Pancreas (tissue), 10 donors: ENCODE data around the gene PROM2. TPM values are rescaled to one million over a fixed set of nuclear protein-coding genes. Genes with fewer than 3 reads are reported as not detected.
A peak's percentile ranks its signal among the peaks of the same experiment; 100 is the strongest.

Experiments
- ATAC-seq, 4 donors: fragments of 200-7000 bp; cut with Tn5 transposase; one replicate each; pipeline versions ENCODE4 v1.8.0 to v1.9.1; 2020; ENCODE audit warnings: mild to moderate bottlenecking in 4 of 4, moderate library complexity in 4 of 4
- DNase-seq, 6 donors: peaks; one replicate each; pipeline ENCODE4 v3.0.0-alpha.2; 2020
- FAIRE-seq: peaks from 2 replicates; lab custom pipeline; 2012; peaks lifted over from hg19 to GRCh38; lab: Jason Lieb, UNC
- H3K27ac ChIP-seq, 4 donors: fragments of 200-600 bp; sonication (generic); 1 replicate in 3 of 4; 2 replicates in 1 of 4; pipeline versions ENCODE4 v1.5.0 to v1.8.0; 2020
- H3K27me3 ChIP-seq, 4 donors: fragments of 200-600 bp; one replicate each; pipeline ENCODE4 v1.8.0; 2021
- H3K36me3 ChIP-seq, 3 donors: fragments of 200-600 bp; sonication (generic) in 1 of 3; one replicate each; pipeline versions ENCODE4 v1.5.0 to v1.8.0; 2020 to 2021
- H3K4me1 ChIP-seq, 3 donors: fragments of 200-600 bp; one replicate each; pipeline ENCODE4 v1.8.0; 2021
- H3K4me3 ChIP-seq, 4 donors: fragments of 200-600 bp; sonication (generic) in 2 of 4; one replicate each; pipeline versions ENCODE4 v1.5.0 to v1.8.0; 2020 to 2021
- H3K9me3 ChIP-seq, 4 donors: fragments of 200-600 bp; one replicate each; pipeline ENCODE4 v1.8.0; 2021
- WGBS, 2 donors: extraction: QIAGEN DNeasy Blood & Tissue Kit; methylation state at CpG; one replicate each; pipeline ENCODE4 v1.1.7; 2013; 5-methylcytosine and 5-hydroxymethylcytosine counted together
- intact Hi-C, 3 donors: fragments of 100-400 bp; cut with DNase I; formaldehyde crosslinking; loops; one replicate each; pipeline versions ENCODE4 v1.11.1 to v1.14.2; 2022
- polyA plus RNA-seq, 2 donors: library from polyadenylated mRNA; stranded (reverse); fragments of 200-250 nt; gene quantifications; one replicate each; pipeline ENCODE4 v1.2.3, GENCODE V29; 2013
- total RNA-seq, 6 donors: library from RNA; stranded (reverse); fragmentation: NEBNext Ultra II Directional in 4 of 6; extraction: Animal tissue kit (Norgen Biotek cat#: 25700) in 4 of 6; gene quantifications; one replicate each; pipeline versions ENCODE4 v1.2.1 to v1.2.4, GENCODE V29; 2021 to 2023
- TF ChIP-seq, protein P1 (sequence below), 4 donors: fragments of 200-600 bp; sonication (generic) in 3 of 4; IDR thresholded peaks; one replicate each; pipeline versions ENCODE4 v1.5.0 to v1.8.0; 2021; ENCODE audit warnings: antibody characterized with exemption in 4 of 4
- donor health status: healthy with polysubstance abuse.
- donor health status: DM: no; HTN: no; CAD: no; lungs with moderate emphysema.
- donor health status: DM: no; HTN: no; CAD: no.
- donor health status: control.
- donor health status: control.
- donor health status: Bipolar disorder and iron deficiency.
- donor health status: DM: yes; HTN: yes; CAD: no.
- donor health status: DM: no; HTN: no; CAD: no.
- donor health status: DM: no; HTN: no; CAD: no.
- donor health status: DM: yes; HTN: yes; CAD: no.

PROM2 gene
- total and polyA plus RNA-seq, 8 donors = 8.3 to 20.4 (median 12.5) TPM

DNA sequence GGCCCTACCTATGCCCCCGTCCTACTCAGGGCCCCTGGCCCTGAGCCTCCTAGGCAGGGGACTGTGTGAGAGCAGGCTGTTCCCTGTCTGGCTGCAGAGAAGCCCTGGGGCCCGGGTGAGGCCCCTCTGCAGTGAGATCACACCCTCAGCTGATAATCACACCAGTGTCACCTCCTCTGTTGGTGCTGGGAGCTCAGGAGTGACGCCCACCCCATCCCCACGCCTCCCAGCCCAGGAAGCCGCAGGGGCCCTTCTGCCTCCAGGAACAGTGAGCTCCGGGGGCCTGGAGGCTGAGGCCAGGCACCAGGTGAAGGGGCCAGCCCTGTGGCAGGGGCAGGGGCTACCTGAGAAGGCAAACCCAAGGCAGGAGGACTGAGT is 42.9 kb downstream of the PROM2 start:
- FAIRE-seq (no peak), DNase-seq (peak in 2 of 6 donors; percentile 15 to 51), ATAC-seq (no peak)
- no peaks in the 10 kb centered on the region for H3K27me3 ChIP-seq
- H3K4me1 ChIP-seq = no peaks in the 10 kb centered on the region
- TF ChIP-seq, protein P1, sequence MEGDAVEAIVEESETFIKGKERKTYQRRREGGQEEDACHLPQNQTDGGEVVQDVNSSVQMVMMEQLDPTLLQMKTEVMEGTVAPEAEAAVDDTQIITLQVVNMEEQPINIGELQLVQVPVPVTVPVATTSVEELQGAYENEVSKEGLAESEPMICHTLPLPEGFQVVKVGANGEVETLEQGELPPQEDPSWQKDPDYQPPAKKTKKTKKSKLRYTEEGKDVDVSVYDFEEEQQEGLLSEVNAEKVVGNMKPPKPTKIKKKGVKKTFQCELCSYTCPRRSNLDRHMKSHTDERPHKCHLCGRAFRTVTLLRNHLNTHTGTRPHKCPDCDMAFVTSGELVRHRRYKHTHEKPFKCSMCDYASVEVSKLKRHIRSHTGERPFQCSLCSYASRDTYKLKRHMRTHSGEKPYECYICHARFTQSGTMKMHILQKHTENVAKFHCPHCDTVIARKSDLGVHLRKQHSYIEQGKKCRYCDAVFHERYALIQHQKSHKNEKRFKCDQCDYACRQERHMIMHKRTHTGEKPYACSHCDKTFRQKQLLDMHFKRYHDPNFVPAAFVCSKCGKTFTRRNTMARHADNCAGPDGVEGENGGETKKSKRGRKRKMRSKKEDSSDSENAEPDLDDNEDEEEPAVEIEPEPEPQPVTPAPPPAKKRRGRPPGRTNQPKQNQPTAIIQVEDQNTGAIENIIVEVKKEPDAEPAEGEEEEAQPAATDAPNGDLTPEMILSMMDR (IDR thresholded peaks at IDR 0.05) = no peak
- 75% methylated on average over 6 of the region's 6 CpGs for WGBS, 2 donors
- no peaks in the 10 kb centered on the region for H3K36me3 ChIP-seq
- intact Hi-C loops = loop anchor here in 1 of 3 donors (5.0 kb wide), 1 partner anchor 90 kb away; no protein-coding TSS in a partner anchor
- H3K4me3 ChIP-seq = no peak overlapping the region
- no peak overlapping the region for H3K27ac ChIP-seq
- no peaks in the 10 kb centered on the region for H3K9me3 ChIP-seq

DNA sequence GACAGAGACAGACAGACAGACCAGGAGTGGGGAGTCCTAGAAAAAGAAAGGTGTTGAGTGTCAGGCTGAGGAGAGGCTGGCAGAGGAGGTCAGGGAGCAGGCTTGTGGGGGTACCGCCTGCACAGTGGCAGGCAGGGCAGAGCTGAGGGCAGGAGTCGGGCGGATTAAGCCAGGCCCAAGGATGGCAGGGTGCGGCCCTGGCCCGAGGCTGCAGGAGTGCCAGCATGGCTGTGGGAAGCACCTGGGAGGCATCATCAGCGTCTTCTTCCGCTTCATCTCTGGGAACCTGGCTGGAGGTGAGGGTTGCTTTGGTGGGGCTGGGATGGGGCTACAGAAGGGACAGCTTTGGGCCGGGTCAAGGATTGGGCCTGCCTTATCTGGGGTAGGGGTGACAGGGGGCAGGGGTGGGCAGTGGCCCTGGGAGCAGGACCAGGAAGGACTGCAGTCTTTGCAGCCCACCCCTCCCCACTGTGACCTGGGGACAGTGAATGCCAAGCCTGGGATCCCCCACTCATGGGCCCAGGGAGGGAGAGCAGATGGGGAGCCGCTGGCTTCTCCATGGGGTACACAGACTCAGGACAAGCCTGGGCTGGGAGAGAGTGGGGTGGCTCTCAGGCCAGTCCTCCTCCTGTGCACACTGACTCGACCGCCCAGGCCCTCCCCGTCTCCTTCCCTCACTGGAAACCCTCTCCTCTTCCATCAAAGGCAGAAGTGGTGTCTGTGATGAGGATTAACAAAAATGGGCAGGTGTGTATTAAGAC is 43.6 kb downstream of the PROM2 start:
- ATAC-seq = no peak
- TF ChIP-seq, protein P1 (IDR thresholded peaks at IDR 0.05) = no peak
- Histone ChIP-seq H3K36me3 (no peaks in the 10 kb centered on the region), H3K4me3 (no peak overlapping the region), H3K27me3 (no peaks in the 10 kb centered on the region), H3K4me1 (no peaks in the 10 kb centered on the region), H3K27ac (no peak overlapping the region), H3K9me3 (no peaks in the 10 kb centered on the region)
- peak in 2 of 6 donors; percentile 5 to 46 for DNase-seq
- WGBS, 2 donors = 84 to 93% methylated on average over 11 to 12 of the region's 12 CpGs
- intact Hi-C loops = loop anchor here in 1 of 3 donors (5.0 kb wide), 1 partner anchor 91 kb away; no protein-coding TSS in a partner anchor
- no peak for FAIRE-seq

DNA sequence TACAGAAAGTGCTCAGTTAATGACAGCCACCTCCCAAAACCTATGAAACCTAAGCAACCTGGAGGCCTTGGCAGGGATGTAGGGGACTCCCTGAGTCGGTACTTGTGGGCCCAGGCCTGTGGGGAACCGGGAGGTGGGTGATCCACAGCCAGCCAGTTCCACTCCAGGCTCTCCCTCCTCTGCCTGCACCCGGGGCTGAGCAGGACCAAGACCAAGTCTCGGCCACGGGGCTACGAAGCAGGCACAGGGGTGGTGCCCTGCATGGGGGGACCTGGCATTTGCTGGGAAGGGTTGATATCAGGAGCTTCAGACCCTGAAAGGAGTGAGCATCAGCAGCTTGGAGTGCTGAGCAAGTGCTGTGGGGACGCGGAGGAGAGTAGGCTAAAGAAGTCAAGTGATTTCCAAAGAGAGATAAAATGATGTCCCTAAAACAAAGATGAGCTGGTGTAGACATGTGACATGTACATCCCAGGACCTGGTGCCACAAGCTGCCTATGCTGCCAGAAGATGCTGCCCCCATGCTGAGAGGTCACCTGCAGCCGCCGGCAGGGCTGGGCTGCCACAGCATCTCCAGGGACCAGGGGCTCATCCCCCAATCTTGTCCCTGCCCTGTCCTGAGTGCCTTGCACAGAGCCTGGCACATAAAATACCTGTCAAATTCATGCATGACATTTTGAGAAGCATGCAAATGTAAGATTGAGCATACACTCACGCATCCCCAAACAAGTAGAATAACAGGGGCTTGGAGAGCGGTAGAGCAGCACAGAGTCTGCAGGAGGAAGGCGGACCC is 44.4 kb downstream of the PROM2 start:
- ATAC-seq = no peak
- Histone ChIP-seq H3K4me3 (no peak overlapping the region), H3K27me3 (no peaks in the 10 kb centered on the region), H3K9me3 (no peaks in the 10 kb centered on the region), H3K36me3 (no peaks in the 10 kb centered on the region), H3K4me1 (no peaks in the 10 kb centered on the region), H3K27ac (no peak overlapping the region)
- DNase-seq = peak in 2 of 6 donors; percentile 3 to 39
- FAIRE-seq = no peak
- TF ChIP-seq, protein P1 (IDR thresholded peaks at IDR 0.05) = no peak
- intact Hi-C loops = loop anchor here in 1 of 3 donors (5.0 kb wide), 1 partner anchor 91 kb away; no protein-coding TSS in a partner anchor
- WGBS, 2 donors = 82% methylated on average over 13 of the region's 13 CpGs

DNA sequence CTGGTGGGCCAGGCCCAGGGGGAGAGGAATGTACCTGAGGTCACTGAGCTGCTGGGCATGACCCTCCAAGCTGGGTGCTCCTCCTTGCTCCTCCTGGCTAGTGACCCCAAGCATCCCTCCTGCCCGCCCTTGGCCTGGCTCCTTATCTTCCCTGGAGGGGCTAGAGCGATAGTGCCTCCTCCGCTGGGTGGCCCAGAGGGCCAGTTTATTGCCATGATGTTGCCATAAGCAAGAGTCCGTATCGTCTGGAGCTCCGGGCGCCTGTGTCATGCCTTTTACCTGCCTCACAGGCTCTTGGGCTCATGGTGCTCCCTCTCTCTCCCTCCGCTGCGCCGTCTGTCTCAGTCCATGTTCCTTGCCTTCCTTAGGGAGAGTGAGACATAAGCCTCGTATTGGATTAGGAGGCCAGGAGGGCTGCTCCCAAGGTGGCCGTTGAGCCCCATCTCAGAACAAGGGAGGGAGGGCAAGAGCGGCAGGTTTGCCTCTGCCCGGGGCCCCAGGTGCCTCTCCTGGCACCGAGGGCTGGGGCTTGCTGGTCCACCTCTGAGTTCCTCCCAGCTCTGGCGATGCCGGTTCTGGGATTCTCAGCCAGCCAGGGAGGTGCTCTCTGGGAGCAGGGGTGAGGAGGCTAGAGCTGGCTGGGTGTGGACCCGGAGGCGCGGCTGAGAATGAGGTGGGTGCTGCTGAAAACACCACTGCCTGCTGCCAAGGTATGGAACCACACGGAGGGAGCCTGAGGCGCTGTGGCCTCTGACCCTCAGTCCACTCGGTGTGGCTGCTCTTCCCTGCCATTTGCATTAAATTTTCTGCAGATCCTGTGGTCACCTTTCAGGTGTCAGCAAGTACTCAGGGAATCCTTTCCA is 45.5 kb downstream of the PROM2 start:
- 82 to 93% methylated on average over 23 of the region's 23 CpGs for WGBS, 2 donors
- TF ChIP-seq, protein P1 (IDR thresholded peaks at IDR 0.05) = no peak
- no peaks in the 10 kb centered on the region for H3K9me3 ChIP-seq
- FAIRE-seq (no peak), DNase-seq (peak in 2 of 6 donors; percentile 13 to 47), ATAC-seq (no peak)
- intact Hi-C loops = loop anchor here in 1 of 3 donors (5.0 kb wide), 1 partner anchor 92 kb away; no protein-coding TSS in a partner anchor
- H3K27ac ChIP-seq = no peak overlapping the region
- H3K27me3 ChIP-seq = no peaks in the 10 kb centered on the region
- H3K4me1 ChIP-seq = no peaks in the 10 kb centered on the region
- no peak overlapping the region for H3K4me3 ChIP-seq
- H3K36me3 ChIP-seq = no peaks in the 10 kb centered on the region
